SKM-1 (cell line): Measurements from ENCODE around the gene MYNN.
A peak's percentile ranks its signal among the peaks of the same experiment; 100 is the strongest.

ENCODE experiments used
- DNase-seq: peaks from one replicate; lab custom pipeline; 2025; ENCODE audit not compliant: unreplicated experiment; lab: John Stamatoyannopoulos, UW

The MYNN gene

DNA sequence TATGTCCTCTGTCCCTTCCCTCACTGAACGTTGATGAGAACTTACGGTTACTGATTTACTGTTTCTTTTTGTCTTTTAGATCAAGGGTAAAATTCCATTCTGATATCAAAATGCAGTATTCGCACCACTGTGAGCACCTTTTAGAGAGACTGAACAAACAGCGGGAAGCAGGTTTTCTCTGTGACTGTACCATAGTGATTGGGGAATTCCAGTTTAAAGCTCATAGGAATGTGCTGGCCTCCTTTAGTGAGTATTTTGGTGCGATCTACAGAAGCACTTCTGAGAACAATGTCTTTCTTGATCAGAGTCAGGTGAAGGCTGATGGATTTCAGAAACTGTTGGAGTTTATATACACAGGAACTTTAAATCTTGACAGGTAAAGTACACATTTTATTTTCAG lies 990 bp downstream of the MYNN start:
- DNase-seq: no peak

DNA sequence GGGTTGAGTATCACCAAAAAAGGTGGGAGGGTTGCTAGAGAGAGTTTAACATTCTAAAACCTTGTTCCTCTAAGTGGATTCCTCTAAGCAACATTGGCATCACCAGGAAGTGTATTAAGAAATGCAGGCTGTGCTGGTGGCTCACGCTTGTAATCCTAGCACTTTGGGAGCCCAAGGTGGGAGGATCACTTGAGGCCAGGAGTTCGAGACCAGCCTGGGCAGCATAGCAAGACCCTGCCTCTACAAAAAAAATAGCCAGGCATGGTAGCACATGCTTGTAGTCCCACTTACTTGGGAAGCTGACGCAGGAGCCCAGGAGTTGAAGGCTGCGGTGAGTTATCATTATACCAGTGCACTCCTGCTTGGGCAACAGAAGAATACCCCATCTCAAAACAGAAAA lies 4.6 kb downstream of the MYNN start:
- DNase-seq: no peak

DNA sequence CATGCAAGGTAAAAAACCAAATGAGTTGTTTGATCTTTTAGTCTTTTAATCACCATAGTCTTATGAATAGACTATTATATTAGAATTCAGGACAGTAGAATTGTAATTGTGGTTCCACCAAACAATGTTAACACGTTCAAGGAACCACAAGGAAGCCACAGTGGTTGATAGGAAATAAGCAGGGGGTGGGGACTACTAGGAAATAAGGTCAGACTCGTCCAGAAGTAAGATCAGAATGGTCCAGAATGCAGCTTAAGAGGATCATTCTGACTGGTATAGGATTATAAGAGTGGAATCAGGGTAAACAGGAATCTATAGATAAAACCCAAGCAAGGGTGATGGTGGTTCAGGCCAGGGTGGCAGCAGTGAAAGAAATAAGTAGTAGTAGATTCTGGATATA lies 7.5 kb downstream of the MYNN start:
- no peak for DNase-seq

DNA sequence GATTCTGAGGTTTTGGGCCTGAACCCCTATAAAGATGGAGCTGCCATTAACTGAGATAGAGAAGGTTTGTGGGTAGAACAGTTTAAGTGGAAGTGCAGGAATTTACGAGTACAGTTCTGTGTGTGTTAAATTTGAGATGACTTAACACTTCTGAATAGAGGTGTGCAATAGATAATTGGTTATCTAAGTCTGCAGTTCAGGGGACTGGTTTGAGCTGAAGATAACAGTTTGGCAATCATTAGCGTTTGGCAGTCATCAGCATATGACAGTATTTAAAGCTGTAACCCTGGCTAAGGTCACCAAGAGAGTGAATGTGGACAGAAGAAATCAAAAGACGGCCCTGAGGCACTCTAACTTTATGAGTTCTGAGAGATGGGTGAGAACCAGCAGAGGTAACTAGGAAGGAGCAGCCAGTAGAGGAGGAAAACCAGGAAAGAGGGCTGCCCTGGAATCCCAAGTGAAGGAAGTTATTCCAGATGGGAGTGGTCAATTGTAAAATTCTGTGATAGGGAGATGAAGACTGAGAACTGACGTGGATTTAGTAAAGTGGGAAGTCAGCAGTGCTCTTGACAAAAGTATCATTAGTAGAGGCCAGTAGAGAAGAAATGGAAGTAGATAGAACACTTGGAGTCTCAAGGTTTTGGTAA lies 8.1 kb downstream of the MYNN start:
- DNase-seq: no peak

DNA sequence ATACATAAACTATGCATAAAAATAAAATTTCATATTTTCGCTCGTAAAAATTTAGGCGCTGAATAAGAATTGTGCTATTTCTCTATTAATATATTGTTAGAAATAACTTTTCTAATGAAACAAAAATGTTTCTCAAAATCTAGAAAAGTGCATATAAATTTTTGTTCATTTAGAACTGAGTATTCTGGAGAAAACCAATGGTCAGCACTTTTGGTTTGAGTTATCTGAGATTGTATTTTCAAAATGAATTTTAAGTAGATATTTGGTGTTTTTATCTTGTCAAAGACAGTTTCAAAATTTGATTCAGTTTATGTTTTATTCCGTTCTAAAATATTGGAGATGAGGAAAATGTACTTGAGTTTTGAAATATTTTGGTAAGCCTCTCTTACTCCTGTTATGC lies 13.9 kb downstream of the MYNN start:
- no peak for DNase-seq

DNA sequence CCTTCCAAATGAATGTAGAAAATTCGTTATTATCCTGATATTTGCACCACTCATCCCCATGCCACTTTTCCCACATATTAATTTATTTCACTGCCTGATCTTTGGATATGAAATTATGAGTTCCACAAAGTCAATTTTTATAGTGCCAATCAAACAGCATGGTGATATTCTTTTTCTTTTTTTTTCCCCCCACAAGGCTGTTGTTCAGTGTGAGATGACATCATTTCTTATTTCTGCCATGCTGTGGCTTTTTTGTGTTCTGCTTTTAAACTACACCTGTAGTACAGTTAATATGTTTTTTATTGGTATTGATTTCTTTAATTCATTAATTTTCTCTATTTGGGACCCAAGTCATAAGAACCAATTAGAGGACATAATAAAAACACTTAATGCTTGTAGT lies 14.6 kb downstream of the MYNN start:
- DNase-seq: no peak

DNA sequence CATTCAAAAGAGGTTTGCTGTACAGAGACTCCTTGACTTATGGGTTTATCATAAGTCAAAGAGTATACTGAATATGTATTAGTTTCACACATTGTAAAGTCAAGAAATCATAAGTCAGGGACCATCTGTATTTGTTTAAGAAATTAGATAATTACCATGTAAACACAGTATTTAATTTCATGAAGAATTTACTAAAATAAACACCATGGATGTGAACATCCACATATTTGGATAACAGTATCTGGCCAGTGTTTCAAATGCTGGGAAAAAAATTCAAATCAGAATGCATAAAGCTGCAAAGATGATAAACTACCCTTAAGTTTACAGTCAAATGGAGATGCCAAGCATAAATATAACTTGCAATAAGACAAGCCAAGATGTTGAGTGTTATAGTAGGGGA lies 17.0 kb downstream of the MYNN start:
- DNase-seq: no peak

DNA sequence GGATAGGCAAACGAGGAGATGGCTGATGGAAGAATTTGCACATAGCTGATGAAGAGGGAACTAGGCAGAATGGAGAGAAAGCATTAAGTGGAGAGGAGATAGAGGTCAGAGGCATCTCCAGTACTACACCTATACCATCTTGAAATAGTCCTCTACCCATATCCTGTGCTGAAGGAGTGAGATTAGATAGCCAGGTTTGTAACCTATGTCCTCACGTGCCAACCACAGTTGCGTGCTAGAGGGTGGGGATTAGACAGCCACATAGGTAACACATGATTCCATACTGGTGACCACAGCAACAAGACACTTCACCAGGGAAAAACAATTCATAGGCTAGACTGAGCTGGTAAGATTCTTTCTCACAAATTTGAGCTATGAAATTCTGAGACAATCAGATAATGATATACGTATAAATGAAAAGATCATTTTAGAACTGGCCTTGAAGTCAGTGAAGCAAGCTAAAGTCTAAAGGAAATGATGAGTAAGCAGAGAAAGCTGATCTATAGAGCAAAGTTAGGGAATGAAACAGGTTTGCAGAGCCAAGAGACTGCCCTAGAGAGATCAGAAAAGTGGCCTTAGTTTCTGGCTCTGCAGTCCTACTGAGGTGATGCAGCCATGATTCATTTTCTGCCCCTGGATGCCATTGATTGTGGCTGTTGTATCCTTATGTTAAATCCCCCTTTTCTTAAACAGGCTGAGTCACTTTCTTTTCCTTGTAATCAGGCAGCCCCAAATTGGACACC lies 17.7 kb downstream of the MYNN start:
- no peak for DNase-seq

DNA sequence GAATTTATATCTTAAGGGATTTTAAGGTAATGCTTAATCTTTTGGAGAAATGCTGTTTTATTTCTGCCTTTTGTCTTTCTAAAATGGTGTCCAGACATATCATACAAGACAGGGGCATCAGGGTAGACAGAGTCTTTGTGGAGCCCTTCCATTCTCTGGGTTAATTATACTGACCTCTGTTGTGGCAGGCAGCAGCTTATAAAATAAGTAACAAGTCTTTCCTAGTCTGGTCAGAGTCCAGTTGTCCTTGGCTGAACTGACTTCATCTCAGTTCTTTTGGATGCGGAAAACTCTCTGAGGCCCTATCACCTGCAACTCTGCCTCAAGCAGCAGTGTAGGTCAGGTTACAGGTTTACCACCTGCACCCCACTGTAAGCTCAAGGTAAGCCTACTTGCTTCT lies 19.2 kb downstream of the MYNN start:
- DNase-seq: no peak

DNA sequence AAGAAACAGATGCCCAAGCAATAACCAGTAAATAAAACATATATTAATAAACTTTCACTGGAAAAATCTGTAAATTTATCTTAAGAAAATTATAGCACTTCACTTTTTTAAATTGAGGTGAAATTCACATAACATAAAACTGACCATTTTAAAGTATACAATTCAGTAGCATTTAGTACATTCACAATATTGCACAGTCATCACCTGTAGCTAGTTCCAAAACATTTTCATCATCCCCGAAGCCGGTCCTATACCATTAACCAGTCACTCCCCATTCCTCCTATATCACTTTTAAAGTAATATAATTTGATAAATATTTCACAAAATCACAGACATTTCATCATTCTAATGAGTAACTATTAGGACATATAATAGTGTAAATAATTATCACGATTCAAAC lies 31.5 kb downstream of the MYNN start:
- no peak for DNase-seq

DNA sequence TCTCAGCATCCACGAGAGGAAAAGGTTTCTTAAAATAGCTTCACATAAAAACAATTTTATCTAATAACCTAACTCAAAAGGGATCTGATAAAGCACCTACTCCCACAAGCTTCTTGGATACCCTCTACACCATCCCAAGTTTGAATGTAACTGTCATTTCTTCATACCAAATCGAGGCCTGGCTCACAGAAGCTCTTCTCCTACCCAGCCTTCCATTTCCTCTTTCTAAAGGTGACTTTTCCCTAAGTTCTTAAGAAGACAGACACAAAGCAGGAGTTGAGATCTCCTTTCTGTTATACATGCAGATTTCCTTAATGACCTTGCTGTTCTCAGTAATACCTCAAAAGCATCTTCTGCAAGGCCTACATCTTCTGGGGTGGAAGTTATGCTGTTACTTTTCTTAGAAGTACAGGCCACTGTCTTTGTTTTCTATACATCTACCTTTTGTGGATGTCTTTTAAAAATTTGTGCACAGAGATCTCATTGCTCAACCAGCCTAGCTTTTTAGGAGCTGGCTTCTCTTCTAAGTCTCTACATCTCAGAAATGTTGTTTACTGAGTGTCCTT lies 36.1 kb downstream of the MYNN start:
- DNase-seq: no peak

DNA sequence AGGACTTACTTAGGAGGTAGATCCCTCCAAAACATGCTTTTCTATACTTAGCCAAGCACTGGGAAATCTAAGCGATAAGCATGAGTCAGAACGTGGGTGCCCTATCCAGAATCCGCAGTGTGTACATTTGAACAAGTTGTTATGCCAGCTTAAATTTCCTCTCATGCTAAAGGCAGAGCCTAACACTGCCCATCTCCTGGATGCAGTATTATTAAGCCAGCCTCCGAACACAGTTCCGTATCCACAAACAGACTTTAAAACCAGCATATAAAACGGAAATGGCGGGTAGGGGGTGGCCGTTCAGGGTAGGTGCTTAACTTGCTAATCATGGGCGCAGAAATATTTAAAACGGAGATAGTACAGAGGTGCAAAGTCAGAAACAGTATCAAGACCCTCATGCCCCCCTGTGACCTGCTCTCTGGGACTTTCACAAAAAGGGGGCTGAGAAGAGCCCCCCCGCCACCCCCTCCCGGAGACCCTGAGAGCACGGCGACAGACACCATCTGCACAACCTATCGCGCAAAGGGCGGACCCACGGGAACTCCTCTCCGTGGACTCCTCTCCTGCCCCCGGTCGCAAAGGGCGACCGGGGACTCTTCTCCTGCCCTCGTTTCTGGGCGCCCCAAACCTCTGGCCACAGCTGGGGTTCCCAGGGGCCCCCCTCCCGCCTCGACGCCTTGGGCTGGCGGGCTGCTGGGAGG lies 38.6 kb downstream of the MYNN start:
- no peak for DNase-seq

DNA sequence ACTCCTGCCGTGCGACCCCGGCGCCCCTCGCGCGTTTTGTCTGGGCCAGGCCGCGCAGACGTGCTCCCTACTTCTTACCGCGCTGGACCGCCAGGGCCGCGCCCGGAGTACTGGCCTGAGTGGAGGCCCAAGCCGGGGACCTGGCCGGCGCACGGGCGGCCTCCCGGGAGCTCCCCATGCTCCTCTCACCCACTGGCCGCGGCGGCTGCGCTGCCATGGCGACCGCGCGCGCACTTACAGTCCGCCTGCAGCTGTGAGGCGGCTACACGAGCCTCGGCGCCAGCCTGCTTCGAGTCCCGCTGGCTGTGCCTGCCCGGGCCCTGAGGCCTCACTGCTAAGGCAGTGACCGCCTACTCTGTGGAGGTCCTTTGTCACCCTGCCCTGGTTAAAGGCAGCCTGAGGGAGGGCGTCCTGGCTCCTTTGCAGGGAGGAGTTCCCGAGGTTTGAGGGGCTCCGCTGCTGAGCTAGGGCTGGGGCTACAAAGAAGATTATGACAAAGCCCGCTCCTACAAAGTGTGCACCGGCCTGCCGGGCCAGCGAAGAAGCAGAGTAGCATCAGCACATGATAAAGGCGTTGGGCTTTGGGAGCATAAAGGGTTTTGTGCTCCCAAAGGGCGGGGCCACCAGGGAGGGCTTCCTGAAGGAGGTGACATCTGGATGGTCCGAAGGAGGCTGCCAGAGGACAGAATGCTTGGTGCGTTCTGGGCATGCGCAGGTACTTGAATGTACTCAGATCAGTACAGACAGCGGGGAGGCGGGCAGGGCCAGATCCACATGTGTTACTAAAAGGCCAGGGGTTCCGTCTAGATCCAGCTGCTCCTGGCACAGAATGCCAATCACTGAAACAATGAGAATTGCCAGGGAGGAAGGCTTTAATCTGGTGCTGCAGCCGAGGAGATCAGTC lies 39.4 kb downstream of the MYNN start, which contains the start of the genes LRRC34 and LRRIQ4:
Gene LRRC34, minus strand, starts transcription at position 573 of the 904 bp plus-strand sequence. Its CDS starts 356 bp downstream, at position 217.
Gene LRRIQ4, plus strand, starts transcription at position 539 of the 904 bp plus-strand sequence. CDS start 9,052 bp downstream, outside the sequence.
- DNase-seq: peak; percentile 74

DNA sequence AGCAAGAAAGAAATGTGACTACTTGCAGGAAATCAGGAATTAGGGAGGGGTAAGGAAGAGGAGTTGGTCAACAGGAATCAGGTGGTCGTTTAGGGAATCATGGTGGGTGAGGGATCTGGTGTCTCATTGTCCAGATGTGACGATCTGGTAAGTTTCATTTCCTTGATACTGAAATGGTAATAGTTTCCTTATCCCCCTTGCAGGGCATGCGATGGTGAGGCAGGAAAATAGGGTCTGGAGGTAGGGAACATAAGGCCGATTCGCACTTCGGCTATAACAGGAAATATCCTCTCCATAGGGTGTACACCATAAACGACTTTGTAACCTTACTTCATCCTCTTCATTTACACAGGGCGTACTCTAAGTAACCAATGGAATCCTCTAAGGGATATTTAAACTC lies 40.1 kb downstream of the MYNN start:
- no peak for DNase-seq

DNA sequence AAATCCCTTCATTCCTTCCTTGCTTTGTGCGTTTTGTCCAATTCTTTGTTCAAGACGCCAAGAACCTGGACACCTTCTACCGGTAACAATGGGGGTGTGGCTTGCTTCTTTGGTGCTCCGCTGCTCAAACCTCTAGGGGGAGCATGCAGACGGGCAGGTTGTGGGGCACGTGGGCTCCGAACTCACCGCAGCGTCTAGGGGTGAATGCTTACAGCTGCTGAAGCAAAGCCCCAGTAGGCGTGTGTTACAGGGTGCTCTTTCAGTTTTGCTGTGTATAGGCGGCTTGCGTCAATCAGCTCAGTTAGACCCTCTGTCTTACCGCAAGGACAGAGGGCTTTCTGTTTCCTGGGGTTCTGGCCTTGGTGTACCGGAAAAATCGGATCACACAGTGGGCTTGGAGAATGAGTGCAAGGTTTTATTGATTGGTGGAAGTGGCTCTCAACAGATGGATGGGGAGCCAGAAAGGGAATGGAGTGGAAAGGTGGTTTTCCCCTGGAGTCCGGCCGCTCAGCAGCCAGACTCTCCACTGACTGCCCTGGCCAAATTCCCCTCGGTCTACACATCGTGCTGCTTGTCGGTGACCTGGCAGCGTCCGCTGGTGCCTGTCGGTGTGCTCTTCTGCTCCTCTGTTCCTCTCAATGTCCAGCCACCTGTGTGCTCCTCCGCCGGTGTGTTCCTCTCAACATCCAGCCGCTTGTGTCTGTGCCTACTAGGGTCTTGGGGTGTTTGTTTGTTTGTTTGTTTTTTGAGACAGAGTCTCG lies 40.7 kb downstream of the MYNN start:
- peak; percentile 67 for DNase-seq

DNA sequence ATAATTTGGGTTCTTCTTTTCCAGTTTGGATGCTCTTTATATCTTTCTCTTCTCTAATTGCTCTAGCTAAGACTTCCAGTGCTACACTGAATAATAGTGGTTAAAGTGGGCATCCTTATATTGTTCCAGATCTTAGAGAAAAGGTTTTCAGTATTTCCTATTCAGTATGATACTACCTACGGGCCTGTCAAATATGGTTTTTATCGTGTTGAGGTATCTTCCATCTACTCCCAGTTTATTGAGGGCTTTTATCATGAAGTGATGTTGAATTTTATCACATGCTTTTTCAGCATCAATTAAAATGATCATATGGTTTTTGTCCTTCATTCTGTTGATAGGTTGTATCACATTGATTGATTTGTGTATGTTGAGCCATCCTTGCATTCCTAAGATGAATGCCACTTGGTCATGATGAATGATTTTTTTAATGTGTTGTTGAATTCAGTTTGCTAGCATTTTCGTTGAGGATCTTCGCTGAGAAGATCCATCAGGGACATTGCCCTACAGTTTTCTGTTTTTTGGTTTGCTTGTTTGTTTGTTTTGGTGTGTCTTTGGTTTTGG lies 42.5 kb downstream of the MYNN start:
- no peak for DNase-seq

DNA sequence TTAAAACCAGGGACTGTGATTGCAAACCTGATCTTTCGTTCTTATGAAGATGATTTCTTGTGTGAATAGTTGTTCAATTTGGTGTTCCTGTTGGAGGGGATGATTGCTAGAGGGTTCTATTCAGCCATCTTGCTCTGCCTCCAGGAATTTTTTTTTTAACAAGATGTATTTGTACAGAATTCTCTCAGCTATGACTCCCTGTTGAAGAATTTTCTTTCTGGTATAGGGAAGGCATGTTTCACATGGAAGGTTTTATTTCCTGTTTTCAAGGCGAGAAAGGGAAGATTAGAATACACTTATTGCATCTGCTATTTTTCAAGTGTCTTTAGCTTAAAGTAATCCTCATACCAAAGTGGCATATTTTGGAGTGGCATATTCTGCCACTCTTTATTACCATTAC lies 45.1 kb downstream of the MYNN start:
- no peak for DNase-seq

DNA sequence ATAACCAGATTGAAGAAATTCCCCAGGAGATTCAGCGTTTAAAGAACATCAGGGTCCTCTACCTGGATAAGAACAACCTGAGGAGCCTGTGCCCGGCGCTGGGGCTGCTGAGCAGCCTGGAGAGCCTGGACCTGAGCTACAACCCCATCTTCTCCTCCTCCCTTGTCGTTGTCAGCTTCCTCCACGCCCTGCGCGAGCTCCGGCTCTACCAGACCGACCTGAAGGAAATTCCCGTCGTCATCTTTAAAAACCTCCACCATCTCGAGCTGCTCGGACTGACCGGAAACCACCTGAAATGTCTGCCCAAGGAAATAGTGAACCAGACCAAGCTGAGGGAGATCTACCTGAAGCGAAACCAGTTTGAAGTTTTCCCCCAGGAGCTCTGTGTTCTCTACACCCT lies 48.9 kb downstream of the MYNN start:
- DNase-seq: no peak

DNA sequence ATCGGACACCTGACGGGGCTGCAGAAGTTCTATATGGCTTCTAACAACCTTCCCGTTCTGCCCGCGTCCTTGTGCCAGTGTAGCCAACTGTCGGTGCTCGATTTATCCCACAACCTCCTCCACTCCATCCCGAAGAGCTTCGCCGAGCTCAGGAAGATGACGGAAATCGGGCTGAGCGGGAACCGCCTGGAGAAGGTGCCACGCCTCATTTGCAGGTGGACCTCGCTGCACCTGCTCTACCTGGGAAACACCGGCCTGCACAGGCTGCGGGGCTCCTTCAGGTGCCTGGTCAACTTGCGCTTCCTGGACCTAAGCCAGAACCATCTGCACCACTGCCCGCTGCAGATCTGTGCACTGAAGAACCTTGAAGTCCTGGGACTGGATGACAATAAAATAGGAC lies 49.3 kb downstream of the MYNN start:
- DNase-seq: no peak

DNA sequence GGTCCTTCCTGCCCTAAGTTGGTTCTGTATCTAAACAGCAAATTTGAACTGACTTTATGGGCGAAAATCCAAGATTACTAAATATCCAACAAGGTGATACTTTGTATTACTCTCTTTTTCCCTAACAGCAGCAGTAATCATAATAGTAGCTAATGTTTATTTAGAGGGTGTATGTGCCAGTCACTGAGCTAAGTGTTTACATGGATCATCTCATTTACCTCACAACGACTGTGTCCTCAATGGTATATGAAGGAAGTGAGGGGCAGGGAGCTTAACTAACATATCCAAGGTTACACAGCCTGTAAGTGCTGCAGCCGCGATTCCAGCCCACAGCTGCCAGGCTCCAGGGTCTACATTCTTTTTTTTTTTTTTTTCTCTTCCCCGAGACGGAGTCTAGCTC lies 49.8 kb downstream of the MYNN start:
- no peak for DNase-seq
